HG03095 (cell line): ENCODE results near the gene AK9.
A peak's percentile ranks its signal among the peaks of the same experiment; 100 is the strongest.
"Not testable (repeated sequence)": the region's sequence is repeated elsewhere in the genome, so short reads cannot be mapped to it uniquely, and the experiment has no call there.

Experiments
- ATAC-seq: cut with Tn5 transposase; IDR thresholded peaks from one replicate; pipeline ENCODE4 v1.9.1; 2021; ENCODE audit warnings: moderate library complexity; ENCODE audit not compliant: unreplicated experiment

The AK9 gene

DNA sequence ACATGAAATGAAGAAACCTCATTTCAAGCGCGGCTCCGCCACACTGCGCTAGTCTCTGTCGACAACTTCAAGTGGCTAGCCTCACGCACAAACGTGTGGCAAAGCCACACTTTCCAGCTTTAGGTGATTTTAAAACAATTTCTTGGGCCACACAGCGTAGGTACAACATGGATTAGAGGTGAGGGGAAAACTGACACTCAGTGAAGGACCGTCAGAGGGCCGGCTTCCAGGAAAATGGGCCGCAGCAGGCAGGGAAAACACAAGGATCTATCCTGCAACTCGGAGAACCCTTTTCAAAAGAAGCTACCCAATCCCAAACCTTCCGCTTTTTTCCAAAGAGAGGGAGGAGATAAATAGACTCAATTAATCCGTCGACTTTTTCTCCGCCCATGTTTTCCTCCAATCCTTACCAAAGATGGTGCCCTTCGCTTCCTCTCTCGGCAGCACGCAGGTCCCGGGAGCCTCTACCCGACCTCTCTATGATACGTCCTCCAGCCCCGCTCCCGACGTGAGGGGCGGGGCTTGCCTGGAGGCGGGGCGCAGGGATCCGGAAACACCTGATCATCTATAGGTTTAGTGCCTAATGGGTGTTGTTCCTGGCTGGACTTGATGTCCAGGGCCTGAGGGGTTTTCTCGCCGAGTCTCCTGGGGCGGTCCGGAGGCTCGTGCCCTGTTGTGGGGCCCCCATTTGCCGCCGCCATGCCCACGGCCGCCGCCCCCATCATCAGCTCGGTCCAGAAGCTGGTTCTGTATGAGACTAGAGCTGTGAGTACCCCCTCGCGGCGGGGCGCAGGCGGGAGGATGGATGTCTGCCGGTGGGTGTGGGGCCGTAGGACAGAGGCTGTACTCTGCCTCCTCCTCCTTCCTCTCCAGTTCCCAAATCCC is at the start of gene AK9, which contains the start of gene FIG4:
AK9 (minus strand) TSS at position 466 of the 885 bp plus-strand sequence. CDS start 15,457 bp downstream, outside the sequence.
FIG4 (plus strand) TSS at position 560 of the 885 bp plus-strand sequence; CDS start at position 700, 140 bp downstream.
- peak; percentile 94 for ATAC-seq

DNA sequence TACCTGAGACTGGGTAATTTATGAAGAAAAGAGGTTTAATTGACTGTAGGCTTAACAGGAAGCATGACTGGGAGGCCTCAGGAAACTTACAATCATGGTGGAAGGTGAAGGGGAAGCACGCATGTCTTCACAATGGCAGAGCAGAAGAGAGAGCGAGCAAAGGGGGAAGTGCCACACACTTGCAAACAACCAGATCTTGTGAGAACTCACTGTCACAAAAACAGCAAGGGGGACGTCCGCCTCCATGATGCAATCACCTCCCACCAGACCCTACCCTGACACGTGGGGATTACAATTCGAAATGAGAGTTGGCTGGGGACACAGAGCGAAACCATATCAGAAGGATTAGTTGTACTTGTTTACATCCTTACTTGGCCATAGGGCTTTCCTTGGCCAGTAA is 49.8 kb upstream of the AK9 start:
- ATAC-seq = no peak

- no peak for ATAC-seq
Observed at GRCh38 chr6:109739686-109740085, 48.7 kb upstream of the AK9 start.

GRCh38 chr6:109738667-109739066 is 47.7 kb upstream of the AK9 start:
- no peak for ATAC-seq

DNA sequence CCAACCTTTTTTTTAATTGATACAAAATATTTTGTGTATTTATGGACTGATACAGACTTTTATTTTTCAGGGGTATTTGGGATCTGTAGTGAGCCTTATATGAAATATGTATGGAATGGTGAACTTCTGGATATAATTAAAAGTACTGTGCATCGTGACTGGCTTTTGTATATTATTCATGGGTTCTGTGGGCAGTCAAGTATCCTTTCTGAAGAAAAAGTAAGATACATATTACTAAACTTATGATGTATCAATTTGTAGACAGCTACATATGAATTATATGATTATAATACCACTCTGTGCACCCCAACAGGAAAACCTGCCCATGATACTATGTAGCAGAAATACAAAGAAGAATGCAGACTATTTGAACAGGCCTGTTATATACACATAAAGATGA is 47.3 kb upstream of the AK9 start:
- ATAC-seq = no peak

DNA sequence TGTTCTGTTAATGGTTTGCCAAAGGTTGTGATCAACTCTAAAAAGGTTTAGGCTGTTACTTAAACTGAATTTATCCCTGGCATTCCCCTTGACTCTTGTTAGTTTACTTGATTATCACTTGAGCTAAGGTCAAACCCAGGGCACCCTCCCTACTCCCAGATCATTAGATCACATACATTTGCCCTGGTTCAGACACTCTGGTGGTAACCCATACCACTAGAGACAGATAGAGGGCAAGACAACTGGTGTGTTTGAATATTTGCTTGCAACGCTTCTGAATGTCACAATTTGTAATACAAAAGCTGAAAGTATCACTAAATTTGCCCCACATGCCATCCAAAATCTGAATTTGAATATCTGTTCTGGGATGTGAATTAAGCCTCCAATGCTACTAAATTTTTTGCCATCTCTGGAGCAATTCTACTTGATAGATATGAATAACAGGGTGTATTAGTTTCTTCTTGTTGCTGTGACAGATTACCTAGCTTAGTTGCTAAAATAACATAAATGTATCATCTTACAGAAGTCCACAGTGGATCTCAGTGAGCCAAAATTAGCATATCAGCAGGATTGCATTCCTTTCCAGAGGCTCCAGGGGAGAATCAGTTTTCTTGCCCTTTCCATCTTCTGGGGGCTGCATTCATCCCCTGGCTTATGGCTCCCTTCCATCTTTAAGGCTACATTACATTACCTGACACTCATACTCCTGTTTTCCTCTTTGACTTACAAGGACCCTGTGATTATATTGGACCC is 45.4 kb upstream of the AK9 start:
- no peak for ATAC-seq

DNA sequence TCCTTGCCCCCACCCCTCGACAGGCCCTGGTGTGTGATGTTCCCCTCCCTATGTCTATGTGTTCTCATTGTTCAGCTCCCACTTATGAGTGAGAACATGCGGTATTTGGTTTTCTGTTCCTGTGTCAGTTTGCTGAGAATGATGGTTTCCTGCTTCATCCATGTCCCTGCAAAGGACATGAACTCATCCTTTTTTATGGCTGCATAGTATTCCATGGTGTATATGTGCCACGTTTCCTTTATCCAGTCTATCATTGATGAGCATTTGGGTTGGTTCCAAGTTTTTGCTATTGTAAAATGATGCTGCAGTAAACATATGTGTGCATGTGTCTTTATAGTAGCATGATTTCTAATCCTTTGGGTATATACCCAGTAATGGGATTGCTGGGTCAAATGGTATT is 34.2 kb upstream of the AK9 start:
- not testable (repeated sequence) for ATAC-seq

DNA sequence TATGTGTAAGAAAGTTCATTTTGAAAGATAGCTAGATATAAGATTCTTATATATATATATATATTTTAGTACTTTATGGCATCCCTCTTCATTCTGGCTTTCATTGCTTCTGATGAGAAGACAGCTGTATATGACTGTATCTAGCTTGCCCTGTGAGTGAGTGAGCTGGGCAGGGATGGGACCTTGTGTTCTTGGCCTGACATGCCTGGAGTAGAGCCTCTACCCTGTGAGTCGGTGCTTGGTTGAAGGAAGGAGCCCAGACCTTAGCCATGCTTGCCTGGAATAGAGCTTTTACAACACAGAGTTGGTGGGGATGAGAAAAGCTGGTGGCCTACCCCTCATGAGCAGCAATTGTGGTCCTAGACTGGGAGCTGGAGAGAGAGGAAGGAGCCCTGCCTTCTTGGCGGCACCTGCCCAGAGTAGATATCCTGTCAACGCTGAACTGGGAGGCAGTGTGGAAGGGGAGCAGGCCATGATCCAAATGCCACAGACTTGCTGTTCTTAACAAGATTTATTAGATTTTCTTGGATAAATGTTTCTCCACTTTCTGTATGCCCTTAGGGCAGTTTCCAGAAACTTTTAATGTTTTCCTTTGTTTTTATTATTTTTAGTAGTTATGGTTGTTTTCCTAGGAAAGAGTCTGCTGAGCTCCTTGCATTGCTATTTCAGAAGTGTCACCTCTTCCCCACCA is 31.7 kb upstream of the AK9 start:
- ATAC-seq = no peak

GRCh38 chr6:109722011-109722410 is 31.0 kb upstream of the AK9 start:
- no peak for ATAC-seq

DNA sequence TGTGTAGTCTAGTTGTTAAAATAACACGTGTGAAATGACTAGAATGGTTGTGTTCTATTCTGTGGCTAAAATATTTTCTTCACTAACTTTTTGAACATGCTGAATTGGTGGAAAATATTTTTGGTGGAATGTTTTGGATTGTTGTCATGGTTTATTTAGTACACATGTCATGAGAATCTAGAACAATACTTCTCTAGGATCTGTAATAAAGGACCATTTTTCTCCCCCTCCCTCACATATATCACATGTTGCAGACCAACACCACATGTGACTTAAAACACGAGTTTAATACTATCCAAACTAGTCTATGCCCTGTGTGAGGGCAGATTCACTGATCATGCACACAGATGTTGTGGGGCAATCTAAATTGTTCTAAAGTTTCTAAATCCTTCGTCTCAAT is 29.3 kb upstream of the AK9 start:
- ATAC-seq = no peak

- no peak for ATAC-seq
Observed at GRCh38 chr6:109718991-109719390, 28.0 kb upstream of the AK9 start.

DNA sequence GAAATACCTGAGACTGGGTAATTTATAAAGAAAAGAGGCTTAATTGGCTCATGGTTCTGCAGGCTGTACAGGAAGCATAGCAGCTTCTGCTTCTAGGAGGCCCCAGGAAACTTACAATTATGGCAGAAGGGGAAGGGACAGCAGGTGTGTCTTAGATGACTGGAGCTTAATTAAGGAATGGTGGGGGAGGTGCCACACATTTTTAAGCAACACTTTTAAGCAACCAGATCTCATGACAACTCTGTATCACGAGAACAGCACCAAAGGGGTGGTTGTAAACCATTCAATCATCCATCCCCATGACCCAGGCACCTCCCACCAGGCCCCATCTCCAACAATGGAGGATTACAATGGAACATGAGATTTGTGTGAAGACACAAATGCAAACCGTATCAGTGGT is 27.0 kb upstream of the AK9 start:
- no peak for ATAC-seq

GRCh38 chr6:109715616-109716015 is 24.6 kb upstream of the AK9 start:
- ATAC-seq = no peak

DNA sequence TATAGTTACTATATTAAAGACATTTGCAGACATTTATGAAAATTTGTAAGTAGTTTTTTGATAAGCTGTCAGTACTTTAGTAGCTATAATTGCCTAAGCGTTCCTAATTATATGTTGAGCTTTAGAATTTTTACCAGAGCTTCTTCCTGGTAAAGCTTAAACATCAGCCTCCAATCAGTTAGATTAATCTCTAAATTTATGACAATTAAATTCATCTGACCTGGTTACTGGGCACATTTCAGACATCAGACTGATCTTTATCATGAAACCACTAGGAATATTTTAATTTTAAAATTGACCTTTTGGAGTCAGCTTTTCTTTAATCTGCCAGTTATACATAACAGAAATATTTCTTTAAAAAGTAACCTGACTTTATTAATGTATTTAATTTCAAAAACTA is 23.6 kb upstream of the AK9 start:
- ATAC-seq = no peak

GRCh38 chr6:109714166-109714565 is 23.2 kb upstream of the AK9 start:
- ATAC-seq = no peak

DNA sequence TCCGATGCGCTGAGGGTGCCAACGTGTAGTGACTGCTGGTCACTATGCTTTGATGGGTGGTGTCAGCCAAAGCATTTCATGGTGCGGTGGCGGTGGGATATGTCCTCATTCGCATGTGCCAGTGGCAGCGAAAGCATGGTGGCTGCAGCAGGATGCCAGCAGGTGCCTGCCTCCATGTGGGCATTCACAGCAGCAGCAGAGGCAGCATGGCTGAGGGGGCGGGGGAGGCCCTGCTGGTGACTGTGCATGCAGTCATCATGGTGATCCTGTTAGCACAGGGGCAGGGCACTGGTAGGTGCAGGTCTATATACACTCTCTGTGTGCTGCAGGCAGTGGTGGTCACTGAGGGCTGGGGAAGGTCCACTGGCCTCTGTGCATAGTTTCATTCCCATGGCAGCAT is 22.1 kb upstream of the AK9 start:
- no peak for ATAC-seq

DNA sequence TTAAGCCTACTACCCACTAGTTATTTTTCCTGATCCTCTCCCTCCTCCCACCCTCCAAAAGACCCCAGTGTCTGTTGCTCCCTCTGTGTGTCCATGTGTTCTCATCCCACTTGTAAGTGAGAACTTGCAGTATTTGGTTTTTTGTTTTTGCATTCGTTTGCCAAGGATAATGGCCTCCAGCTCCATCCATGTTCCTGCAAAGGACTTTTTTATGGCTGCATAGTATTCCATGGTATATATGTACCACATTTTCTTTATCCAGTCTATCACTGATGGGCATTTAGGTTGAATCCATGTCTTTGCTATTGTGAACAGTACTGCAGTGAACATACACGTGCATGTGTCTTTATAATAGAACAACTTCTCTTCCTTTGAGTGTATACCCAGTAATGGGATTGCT is 17.1 kb upstream of the AK9 start:
- not testable (repeated sequence) for ATAC-seq

- no peak for ATAC-seq
Observed at GRCh38 chr6:109706513-109706912, 15.5 kb upstream of the AK9 start.

DNA sequence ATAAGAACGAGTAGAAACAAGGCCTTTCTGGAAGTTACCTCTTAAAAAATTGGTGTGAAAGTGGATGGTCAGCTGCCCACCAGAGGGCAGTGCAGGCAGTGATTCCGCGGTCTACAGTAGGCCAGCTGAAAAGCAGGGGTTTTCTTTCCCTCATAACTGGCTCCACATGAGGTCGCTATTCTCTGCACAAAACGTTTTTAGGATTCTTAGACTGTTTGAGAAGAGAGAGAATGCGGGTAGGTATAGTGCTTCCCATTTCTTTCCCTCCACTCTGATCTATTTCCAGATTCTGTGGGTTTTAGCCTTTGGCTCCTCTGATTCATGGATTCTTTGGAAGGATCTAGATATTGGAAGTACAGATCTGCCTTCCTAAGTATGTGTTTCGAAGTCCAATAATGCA is 14.3 kb upstream of the AK9 start:
- ATAC-seq = peak; percentile 93

DNA sequence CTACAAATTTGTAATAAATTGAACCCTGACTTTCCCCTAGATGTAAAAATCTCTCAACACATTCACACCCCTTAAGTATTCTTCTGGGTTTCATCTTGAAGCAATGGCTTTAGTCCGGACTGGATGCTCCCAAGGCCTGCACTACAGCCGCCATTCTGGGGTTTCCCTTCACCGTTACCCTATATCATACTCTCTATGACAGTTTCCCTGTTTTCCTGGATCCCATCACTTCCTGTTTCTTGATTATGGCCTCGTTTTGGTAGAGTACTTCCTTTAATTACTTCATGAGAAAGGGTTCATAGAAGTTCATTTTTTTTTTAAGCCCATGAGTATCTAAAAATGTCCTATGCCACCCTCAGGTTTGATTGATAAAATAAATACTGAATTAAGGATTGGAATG is 11.8 kb upstream of the AK9 start:
- no peak for ATAC-seq

DNA sequence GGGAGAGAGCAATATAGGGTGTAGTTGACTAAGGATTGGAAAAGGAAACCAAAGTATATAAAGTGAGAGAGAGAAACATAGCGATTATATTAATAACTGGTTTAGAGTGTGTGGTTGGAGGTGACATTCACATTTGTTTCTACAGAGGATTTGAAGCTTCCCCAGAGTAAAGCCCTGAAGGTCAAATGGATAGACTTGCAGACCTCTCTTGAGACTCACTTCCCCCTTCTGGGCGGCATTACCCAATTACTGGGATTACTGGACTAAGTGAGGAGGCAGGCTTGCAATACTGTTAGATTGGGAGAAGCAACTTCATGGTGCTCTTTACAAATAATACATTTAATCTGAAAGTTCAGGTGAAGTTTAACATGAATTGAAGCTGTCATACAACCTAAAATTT is 10.8 kb upstream of the AK9 start:
- ATAC-seq = no peak
